ENCODE results near the gene PDIA6. TPM values are rescaled to one million over a fixed set of nuclear protein-coding genes. Genes with fewer than 3 reads are reported as not detected.

The PDIA6 gene
- total and polyA plus RNA-seq, 2 experiments from 2014 or later = 214 to 548 TPM

DNA sequence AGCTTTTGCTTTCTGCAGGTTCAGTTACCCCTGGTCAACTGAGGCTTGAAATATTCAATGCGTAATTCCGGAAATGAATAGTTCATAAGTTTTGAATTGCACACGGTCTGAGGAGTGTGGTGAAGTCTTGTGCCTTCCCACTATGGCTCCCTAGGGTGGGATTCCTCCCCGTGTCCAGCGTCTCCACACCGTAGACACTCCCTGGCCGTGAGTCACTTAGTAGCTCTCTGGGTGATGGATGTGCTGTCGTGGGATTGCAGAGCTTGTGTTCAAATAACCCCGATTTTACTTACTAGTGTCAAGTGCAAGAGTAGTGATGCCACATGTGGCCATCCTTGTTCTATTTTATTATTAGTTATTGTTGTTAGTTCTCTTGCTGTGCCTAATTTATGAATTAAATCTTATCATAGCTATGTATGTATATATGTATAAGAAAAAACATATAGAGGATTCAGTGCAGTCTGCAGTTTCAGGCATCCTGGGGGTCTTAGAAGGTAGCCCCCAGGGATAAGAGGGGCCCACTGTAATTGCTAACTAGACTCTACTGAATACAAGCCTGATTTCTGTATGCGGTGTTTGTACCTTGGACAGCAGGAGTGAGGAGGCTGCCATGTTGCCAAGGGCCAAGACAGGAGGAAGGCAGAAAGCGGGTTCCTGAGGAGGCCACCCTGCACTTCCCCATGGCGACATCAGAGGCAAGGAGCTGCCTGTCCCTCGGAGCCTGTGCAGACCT, 47.7 kb upstream of the PDIA6 start:
- Histone ChIP-seq H3K27ac (no peak overlapping the region), H3K9me3 (ENCODE audit: low read depth) (no peaks in the 10 kb centered on the region), H3K27me3 (no peaks in the 10 kb centered on the region), H3K4me1 (ENCODE audit: low read depth) (peaks cover 13% of the 10 kb centered on the region), H3K4me3 (no peak overlapping the region), H3K36me3 (no peaks in the 10 kb centered on the region)
- DNase-seq (ENCODE audit: low read depth in 1 of 2, low spot score in 1 of 2) = no peak
- TF ChIP-seq CTCF (IDR thresholded peaks at IDR 0.05; ENCODE audit: low read depth, low read length) = no peak

GRCh38 chr2:10859278-10859677, 46.7 kb upstream of the PDIA6 start:
- no peak for TF ChIP-seq CTCF (IDR thresholded peaks at IDR 0.05; ENCODE audit: low read depth, low read length)
- no peaks in the 10 kb centered on the region for H3K9me3 ChIP-seq (ENCODE audit: low read depth)
- H3K27ac ChIP-seq = no peak overlapping the region
- no peak overlapping the region for H3K4me3 ChIP-seq
- no peaks in the 10 kb centered on the region for H3K27me3 ChIP-seq
- H3K4me1 ChIP-seq (ENCODE audit: low read depth) = peaks cover 4% of the 10 kb centered on the region
- H3K36me3 ChIP-seq = no peaks in the 10 kb centered on the region
- DNase-seq (ENCODE audit: low read depth in 1 of 2, low spot score in 1 of 2) = no peak

- Histone ChIP-seq H3K9me3 (ENCODE audit: low read depth) (no peaks in the 10 kb centered on the region), H3K36me3 (no peaks in the 10 kb centered on the region), H3K27me3 (no peaks in the 10 kb centered on the region), H3K4me1 (ENCODE audit: low read depth) (peaks cover 8% of the 10 kb centered on the region), H3K27ac (no peak overlapping the region), H3K4me3 (no peak overlapping the region)
- no peak for DNase-seq (ENCODE audit: low read depth in 1 of 2, low spot score in 1 of 2)
- TF ChIP-seq CTCF (IDR thresholded peaks at IDR 0.05; ENCODE audit: low read depth, low read length) = no peak
Observed at GRCh38 chr2:10848541-10848940, 36.0 kb upstream of the PDIA6 start.

DNA sequence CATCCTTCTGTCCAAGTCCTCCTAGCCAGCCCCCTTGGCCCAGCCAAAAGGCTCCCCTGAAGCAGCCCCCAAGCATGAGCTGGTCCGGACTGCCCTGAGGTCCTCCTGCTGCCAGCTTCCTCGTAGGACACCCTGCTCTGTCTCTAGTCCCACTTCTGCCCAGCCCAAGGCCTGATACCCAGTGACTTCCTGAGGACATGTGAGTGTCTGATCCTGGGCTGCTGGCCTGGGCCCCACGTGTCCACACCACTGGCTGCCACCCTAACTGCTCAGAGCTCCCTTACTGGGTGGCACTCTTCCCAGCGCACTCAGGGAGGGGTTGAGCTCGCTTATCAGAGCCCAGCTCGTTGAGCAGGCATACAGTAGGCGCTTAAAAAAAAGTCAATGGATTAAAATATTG, 34.4 kb upstream of the PDIA6 start:
- DNase-seq (ENCODE audit: low read depth in 1 of 2, low spot score in 1 of 2) = no peak
- H3K27me3 ChIP-seq = no peaks in the 10 kb centered on the region
- H3K9me3 ChIP-seq (ENCODE audit: low read depth) = no peaks in the 10 kb centered on the region
- no peak overlapping the region for H3K27ac ChIP-seq
- no peaks in the 10 kb centered on the region for H3K36me3 ChIP-seq
- H3K4me1 ChIP-seq (ENCODE audit: low read depth) = peaks cover 9% of the 10 kb centered on the region
- no peak for TF ChIP-seq CTCF (IDR thresholded peaks at IDR 0.05; ENCODE audit: low read depth, low read length)
- no peak overlapping the region for H3K4me3 ChIP-seq

DNA sequence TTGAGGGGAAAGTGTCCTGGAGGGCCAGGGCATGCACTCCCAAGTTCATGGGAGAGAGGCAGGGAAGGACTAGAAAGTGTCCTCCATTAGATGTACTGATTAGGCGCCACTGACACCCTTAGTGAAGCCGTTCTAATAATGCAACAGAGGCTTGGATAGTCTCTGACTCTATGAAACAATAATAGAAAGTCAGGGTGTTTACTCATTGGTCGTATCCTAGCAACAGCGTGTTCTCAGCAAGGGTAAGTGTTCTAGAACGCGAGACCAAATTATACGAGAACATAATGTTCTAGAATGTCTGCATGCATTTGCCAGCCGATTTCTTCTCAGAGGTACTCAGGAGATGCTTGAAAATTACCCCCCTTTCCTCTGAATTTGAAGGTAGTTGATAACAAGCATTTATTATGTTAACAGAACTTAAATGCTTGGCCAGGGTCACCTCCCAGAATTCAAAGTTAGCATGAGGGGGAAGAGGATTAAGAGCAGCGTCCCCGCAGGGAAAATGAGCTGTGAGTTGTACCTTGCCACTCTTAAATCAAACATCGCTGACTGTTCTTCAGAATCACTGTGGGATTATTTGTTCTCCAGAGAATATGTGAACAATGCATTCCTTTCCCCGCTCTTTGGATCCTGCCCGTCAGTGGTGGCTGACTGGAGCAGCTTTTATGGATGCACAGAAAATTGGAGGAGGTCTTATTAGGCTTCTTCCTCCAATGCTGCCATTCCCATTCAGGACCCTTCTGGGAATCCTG, 33.7 kb upstream of the PDIA6 start:
- no peaks in the 10 kb centered on the region for H3K36me3 ChIP-seq
- no peaks in the 10 kb centered on the region for H3K9me3 ChIP-seq (ENCODE audit: low read depth)
- H3K27me3 ChIP-seq = no peaks in the 10 kb centered on the region
- DNase-seq (ENCODE audit: low read depth in 1 of 2, low spot score in 1 of 2) = no peak
- H3K4me1 ChIP-seq (ENCODE audit: low read depth) = peaks cover 9% of the 10 kb centered on the region
- H3K27ac ChIP-seq = no peak overlapping the region
- no peak for TF ChIP-seq CTCF (IDR thresholded peaks at IDR 0.05; ENCODE audit: low read depth, low read length)
- H3K4me3 ChIP-seq = no peak overlapping the region
